DOHH2 (cell line): Measurements from ENCODE around the gene HIF3A.

Source experiments
- H3F3A ChIP-seq: fragments of 200-600 bp; sonication (generic), shearing (Covaris generic); 2 replicates; pipeline ENCODE4 v1.6.0; 2016; ENCODE audit warnings: antibody characterized with exemption, mild to moderate bottlenecking; ENCODE audit not compliant: control insufficient read depth, insufficient read depth
- H3K27ac ChIP-seq: fragments of 200-600 bp; sonication (generic); 2 replicates; pipeline ENCODE4 v1.5.1; 2014; ENCODE audit warnings: low read depth, mild to moderate bottlenecking, low read length, moderate library complexity
- H3K27me3 ChIP-seq: fragments of 200-600 bp; sonication (generic); 2 replicates; pipeline ENCODE4 v1.6.1; 2014; ENCODE audit warnings: mild to moderate bottlenecking, low read length, mixed read lengths; ENCODE audit not compliant: control insufficient read depth
- H3K36me3 ChIP-seq: fragments of 200-600 bp; sonication (generic); 2 replicates; pipeline ENCODE4 v1.6.1; 2014; ENCODE audit warnings: mild to moderate bottlenecking, low read length, moderate library complexity, mixed read lengths; ENCODE audit not compliant: control insufficient read depth
- H3K4me1 ChIP-seq: fragments of 200-600 bp; sonication (generic); 2 replicates; pipeline ENCODE4 v1.6.1; 2014; ENCODE audit warnings: mild to moderate bottlenecking, low read length, mixed read lengths; ENCODE audit not compliant: control insufficient read depth
- H3K4me2 ChIP-seq: fragments of 200-600 bp; sonication (generic); 2 replicates; pipeline ENCODE4 v1.6.0; 2014; ENCODE audit warnings: mild to moderate bottlenecking, low read length, moderate library complexity
- H3K4me3 ChIP-seq: fragments of 200-600 bp; sonication (generic); 2 replicates; pipeline ENCODE4 v1.5.1; 2014; ENCODE audit warnings: mild to moderate bottlenecking, low read length, mixed read lengths
- H3K79me2 ChIP-seq: fragments of 200-600 bp; sonication (generic); 2 replicates; pipeline ENCODE4 v1.6.1; 2014; ENCODE audit warnings: mild to moderate bottlenecking, low read length, mixed read lengths; ENCODE audit not compliant: control insufficient read depth
- H3K9me2 ChIP-seq: fragments of 200-600 bp; sonication (generic); replicated peaks from 2 replicates; pipeline ENCODE4 v1.6.1; 2014; ENCODE audit warnings: mild to moderate bottlenecking, low read length, mixed read lengths; ENCODE audit not compliant: control insufficient read depth
- H3K9me3 ChIP-seq: fragments of 200-600 bp; sonication (generic); 2 replicates; pipeline ENCODE4 v1.6.1; 2014; ENCODE audit warnings: antibody characterized with exemption, low read length, mixed read lengths; ENCODE audit not compliant: control insufficient read depth, insufficient read depth
- H4K20me1 ChIP-seq: fragments of 200-600 bp; sonication (generic); 2 replicates; pipeline ENCODE4 v1.6.0; 2014; ENCODE audit warnings: low read depth, mild to moderate bottlenecking, antibody characterized with exemption, low read length, moderate library complexity; ENCODE audit not compliant: control insufficient read depth, insufficient read depth
- EZH2phosphoT487 ChIP-seq: fragments of 200-600 bp; sonication (generic); IDR thresholded peaks from 2 replicates; pipeline ENCODE4 v1.6.1; 2017; ENCODE audit warnings: borderline replicate concordance, mild to moderate bottlenecking, antibody characterized with exemption, low read length, moderate library complexity, mixed read lengths
- TF ChIP-seq, protein P1 (sequence below): fragments of 200-600 bp; sonication (generic); IDR thresholded peaks from one replicate; pipeline ENCODE4 v1.5.1; 2014; ENCODE audit warnings: antibody characterized with exemption, mild to moderate bottlenecking, low read depth, low read length; ENCODE audit not compliant: poor library complexity, severe bottlenecking

The HIF3A gene

DNA sequence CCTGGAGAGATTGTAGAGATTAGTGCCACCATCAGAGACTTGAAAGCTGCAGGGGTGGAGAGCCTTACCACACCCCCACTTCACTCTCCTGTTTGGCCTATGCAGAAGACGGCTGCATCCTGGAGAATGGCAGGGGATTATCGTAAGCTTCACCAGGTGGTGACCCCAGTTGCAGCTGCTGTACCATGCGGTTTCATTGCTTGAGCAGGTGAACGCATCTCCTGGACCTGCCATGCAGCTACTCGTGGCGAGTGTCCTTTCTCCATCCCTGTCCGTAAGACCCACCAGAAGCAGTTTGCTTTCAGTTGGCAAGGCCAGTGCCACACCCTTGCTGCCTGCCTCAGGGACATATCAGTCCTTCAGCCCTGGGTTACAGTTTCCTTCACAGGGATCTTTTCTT is 71.3 kb downstream of the HIF3A start:
- Histone ChIP-seq H3K4me2 (no peak overlapping the region), H3K9me2 (no peaks in the 10 kb centered on the region), H3F3A (no peaks in the 10 kb centered on the region), H3K79me2 (peaks cover 91% of the 10 kb centered on the region), H3K9me3 (no peaks in the 10 kb centered on the region), H3K27ac (no peak overlapping the region), H3K36me3 (peaks cover 77% of the 10 kb centered on the region), H4K20me1 (peaks cover 18% of the 10 kb centered on the region), H3K4me1 (no peaks in the 10 kb centered on the region), H3K27me3 (no peaks in the 10 kb centered on the region), H3K4me3 (no peak overlapping the region)
- TF ChIP-seq EZH2phosphoT487: no peak
- TF ChIP-seq, protein P1, sequence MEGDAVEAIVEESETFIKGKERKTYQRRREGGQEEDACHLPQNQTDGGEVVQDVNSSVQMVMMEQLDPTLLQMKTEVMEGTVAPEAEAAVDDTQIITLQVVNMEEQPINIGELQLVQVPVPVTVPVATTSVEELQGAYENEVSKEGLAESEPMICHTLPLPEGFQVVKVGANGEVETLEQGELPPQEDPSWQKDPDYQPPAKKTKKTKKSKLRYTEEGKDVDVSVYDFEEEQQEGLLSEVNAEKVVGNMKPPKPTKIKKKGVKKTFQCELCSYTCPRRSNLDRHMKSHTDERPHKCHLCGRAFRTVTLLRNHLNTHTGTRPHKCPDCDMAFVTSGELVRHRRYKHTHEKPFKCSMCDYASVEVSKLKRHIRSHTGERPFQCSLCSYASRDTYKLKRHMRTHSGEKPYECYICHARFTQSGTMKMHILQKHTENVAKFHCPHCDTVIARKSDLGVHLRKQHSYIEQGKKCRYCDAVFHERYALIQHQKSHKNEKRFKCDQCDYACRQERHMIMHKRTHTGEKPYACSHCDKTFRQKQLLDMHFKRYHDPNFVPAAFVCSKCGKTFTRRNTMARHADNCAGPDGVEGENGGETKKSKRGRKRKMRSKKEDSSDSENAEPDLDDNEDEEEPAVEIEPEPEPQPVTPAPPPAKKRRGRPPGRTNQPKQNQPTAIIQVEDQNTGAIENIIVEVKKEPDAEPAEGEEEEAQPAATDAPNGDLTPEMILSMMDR: no peak

DNA sequence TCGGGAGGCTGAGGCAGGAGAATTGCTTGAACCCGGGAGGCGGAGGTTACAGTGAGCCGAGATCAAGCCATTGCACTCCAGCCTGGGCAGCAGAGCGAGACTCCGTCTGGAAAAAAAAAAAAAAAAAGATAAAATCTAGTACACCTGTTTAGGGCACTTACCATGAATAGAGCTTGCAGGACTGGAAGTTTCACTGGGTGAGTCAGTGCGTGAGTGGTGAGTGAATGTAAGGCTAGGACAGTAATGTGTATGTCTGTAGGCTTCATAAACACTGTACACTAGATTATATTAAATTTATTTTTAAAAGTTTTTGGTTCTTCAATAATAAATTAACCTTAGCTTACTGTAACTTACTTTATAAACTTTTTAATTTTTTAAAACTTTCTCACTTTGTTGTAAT is 73.0 kb downstream of the HIF3A start:
- Histone ChIP-seq H3K79me2 (peaks cover 91% of the 10 kb centered on the region), H3K9me2 (no peaks in the 10 kb centered on the region), H3K36me3 (peaks cover 65% of the 10 kb centered on the region), H3K4me3 (no peak overlapping the region), H3K4me2 (no peak overlapping the region), H4K20me1 (peaks cover 16% of the 10 kb centered on the region), H3K27ac (no peak overlapping the region), H3K9me3 (no peaks in the 10 kb centered on the region), H3K27me3 (no peaks in the 10 kb centered on the region), H3F3A (no peaks in the 10 kb centered on the region), H3K4me1 (no peaks in the 10 kb centered on the region)
- TF ChIP-seq, protein P1: no peak
- no peak for TF ChIP-seq EZH2phosphoT487

DNA sequence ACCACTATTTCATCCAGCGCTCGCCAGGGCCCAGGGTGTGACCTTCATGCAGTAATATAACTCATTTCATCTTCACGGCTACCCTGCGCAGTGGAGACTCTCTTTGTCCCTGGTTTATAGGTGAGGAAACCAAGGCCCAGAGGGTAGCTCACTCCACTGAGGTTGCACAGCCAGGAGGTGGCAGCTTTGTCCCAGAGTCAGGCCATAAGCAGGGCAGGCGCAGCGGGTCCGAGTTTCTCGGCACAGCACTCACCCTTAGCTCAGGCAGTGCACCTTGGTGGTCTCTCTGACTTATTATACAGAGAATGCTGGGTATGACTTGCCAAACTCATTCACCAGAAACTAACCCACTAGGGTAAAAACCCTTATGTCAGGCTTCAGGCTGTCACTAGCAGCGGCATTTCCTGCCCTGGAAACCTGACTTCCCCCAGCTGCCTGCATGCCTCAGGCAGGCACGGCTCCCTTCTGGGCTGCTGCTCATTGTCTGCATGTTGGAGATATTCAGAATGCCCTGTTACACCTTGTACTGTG is 74.6 kb downstream of the HIF3A start:
- Histone ChIP-seq H3K4me3 (no peak overlapping the region), H3K9me2 (no peaks in the 10 kb centered on the region), H3K9me3 (no peaks in the 10 kb centered on the region), H4K20me1 (peaks cover 16% of the 10 kb centered on the region), H3K4me2 (no peak overlapping the region), H3K79me2 (peaks cover 79% of the 10 kb centered on the region), H3K27me3 (no peaks in the 10 kb centered on the region), H3K4me1 (no peaks in the 10 kb centered on the region), H3K27ac (no peak overlapping the region), H3F3A (no peaks in the 10 kb centered on the region), H3K36me3 (peaks cover 64% of the 10 kb centered on the region)
- TF ChIP-seq, protein P1: no peak
- TF ChIP-seq EZH2phosphoT487: no peak
